ENCODE measurements around the gene RNF220.
A peak's percentile ranks its signal among the peaks of the same experiment; 100 is the strongest.

DNA sequence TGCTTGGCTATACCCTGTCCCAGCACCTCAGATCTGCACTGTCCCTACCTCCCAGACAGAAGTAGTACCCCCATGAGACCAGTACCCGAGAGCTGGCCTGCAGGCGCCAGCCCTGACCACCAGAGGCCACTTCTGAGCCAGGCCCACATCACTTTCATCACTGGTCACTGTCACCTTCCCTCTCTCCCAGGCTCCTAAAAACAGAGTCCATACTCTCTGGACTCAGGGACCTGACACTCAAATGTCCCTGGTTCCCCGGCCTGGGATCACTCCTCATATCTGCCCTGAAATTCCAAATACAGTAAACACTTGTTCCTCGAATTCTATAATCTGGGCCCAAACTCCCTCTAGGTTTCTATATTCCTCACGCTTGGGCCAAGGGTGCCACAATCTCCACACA, 250.6 kb downstream of the RNF220 start:
- TF ChIP-seq, protein P1, sequence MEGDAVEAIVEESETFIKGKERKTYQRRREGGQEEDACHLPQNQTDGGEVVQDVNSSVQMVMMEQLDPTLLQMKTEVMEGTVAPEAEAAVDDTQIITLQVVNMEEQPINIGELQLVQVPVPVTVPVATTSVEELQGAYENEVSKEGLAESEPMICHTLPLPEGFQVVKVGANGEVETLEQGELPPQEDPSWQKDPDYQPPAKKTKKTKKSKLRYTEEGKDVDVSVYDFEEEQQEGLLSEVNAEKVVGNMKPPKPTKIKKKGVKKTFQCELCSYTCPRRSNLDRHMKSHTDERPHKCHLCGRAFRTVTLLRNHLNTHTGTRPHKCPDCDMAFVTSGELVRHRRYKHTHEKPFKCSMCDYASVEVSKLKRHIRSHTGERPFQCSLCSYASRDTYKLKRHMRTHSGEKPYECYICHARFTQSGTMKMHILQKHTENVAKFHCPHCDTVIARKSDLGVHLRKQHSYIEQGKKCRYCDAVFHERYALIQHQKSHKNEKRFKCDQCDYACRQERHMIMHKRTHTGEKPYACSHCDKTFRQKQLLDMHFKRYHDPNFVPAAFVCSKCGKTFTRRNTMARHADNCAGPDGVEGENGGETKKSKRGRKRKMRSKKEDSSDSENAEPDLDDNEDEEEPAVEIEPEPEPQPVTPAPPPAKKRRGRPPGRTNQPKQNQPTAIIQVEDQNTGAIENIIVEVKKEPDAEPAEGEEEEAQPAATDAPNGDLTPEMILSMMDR (conservative IDR thresholded peaks at IDR 0.05; ENCODE audit: low read length), result peak; percentile 90
- no peak for TF ChIP-seq EZH2phosphoT487 (IDR thresholded peaks at IDR 0.05; ENCODE audit: borderline replicate concordance)
